Activated T-cell treated with anti-CD3 and anti-CD28 coated beads, Interleukin-2, amount 50 U/mL, for 24 hours (primary cell): ENCODE measurements around the gene OSBPL6.

Source experiments
- DNase-seq: peaks from one replicate; pipeline ENCODE4 v3.0.0-alpha.2; 2020
- H3K27ac Mint-ChIP-seq: 2 replicates; pipeline ENCODE4 v1.8.0; 2020; ENCODE audit warnings: mild to moderate bottlenecking, mixed read lengths
- H3K27me3 Mint-ChIP-seq: 2 replicates; pipeline ENCODE4 v1.8.0; 2020; ENCODE audit warnings: mixed read lengths
- H3K36me3 Mint-ChIP-seq: 2 replicates; pipeline ENCODE4 v1.8.0; 2020; ENCODE audit warnings: low read depth, mixed read lengths
- H3K4me1 Mint-ChIP-seq: 2 replicates; pipeline ENCODE4 v1.8.0; 2020; ENCODE audit warnings: low read depth, mixed read lengths
- H3K4me3 Mint-ChIP-seq: 2 replicates; pipeline ENCODE4 v1.8.0; 2020; ENCODE audit warnings: mild to moderate bottlenecking, moderate library complexity, mixed read lengths
- H3K9me3 Mint-ChIP-seq: 2 replicates; pipeline ENCODE4 v1.8.0; 2020; ENCODE audit warnings: mixed read lengths

Gene OSBPL6

GRCh38 chr2:178426388-178426787, 232.1 kb downstream of the OSBPL6 start:
- Mint-ChIP-seq H3K4me1 (no peaks in the 10 kb centered on the region), H3K9me3 (peaks cover 14% of the 10 kb centered on the region), H3K36me3 (peaks cover 72% of the 10 kb centered on the region), H3K27me3 (no peaks in the 10 kb centered on the region), H3K27ac (no peak overlapping the region), H3K4me3 (no peak overlapping the region)
- DNase-seq = no peak

DNA sequence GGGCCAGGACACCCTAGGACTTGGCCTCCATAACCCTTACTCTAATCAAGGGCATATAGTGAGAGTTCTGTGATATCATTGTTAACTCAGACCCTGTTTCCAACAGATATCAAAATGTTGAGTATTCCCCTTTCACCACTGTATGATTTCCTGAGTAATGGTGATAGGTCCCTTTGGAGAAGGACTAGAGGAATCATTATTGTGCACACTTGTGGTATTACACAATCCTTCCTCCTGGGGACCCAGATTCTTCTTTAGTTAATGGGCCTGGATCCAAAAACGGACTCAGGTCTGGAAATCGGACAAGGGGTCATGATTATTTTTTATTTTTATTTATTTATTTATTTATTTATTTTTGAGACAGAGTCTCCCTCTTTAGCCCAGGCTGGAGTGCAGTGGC, 233.1 kb downstream of the OSBPL6 start:
- Mint-ChIP-seq H3K4me3 (no peak overlapping the region), H3K27me3 (no peaks in the 10 kb centered on the region), H3K27ac (no peak overlapping the region), H3K4me1 (no peaks in the 10 kb centered on the region), H3K9me3 (peaks cover 14% of the 10 kb centered on the region), H3K36me3 (peaks cover 81% of the 10 kb centered on the region)
- no peak for DNase-seq

DNA sequence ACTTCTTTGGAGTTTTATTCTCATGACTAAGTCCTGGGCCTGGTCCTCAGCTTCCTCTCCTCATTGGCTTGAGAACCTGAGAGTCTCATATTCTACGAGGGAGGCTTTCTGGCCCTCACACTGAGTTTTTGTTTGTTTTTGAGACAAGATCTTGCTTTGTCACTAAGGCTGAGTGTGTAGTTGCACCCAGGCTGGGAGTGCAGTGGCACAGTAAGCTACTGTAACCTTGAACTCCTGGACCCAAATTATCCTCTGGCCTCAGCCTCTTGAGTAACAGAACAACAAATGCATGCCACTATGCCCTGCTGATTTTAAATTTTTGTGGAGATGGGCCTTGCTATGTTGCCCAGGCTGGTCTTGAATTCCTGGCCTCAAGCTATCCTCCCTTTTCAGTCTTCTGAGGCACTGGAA, 234.1 kb downstream of the OSBPL6 start:
- Mint-ChIP-seq H3K4me3 (no peak overlapping the region), H3K27ac (no peak overlapping the region), H3K9me3 (peaks cover 14% of the 10 kb centered on the region)

DNA sequence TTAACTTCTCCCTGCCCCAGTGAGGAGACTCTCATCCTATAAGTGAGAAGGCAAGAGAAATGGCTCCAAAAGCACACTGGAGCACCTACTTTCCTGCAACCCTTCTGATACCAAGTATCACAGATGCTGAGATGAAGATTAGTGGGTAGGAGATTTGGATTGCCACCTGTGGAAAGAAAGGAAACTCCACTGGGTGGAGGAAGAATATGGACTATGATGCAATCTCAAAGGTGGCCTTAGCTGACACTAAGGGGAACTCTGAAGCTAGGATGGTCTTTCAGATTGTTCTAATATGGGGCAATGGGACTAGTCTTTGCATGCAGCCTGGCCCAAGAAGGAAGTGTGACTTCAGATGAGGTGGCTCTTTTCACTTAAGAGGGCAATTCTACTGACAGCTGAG, 235.0 kb downstream of the OSBPL6 start:
- no peak for DNase-seq
- Mint-ChIP-seq H3K4me3 (no peak overlapping the region), H3K36me3 (peaks cover 92% of the 10 kb centered on the region), H3K27me3 (no peaks in the 10 kb centered on the region), H3K9me3 (peaks cover 14% of the 10 kb centered on the region), H3K27ac (no peak overlapping the region), H3K4me1 (no peaks in the 10 kb centered on the region)

More for the DNA sequence above, 234.1 kb downstream of the OSBPL6 start:
- H3K27me3 Mint-ChIP-seq = no peaks in the 10 kb centered on the region
- H3K36me3 Mint-ChIP-seq = peaks cover 88% of the 10 kb centered on the region
- H3K4me1 Mint-ChIP-seq = no peaks in the 10 kb centered on the region
- DNase-seq = no peak

- DNase-seq = no peak
- Mint-ChIP-seq H3K27me3 (no peaks in the 10 kb centered on the region), H3K9me3 (no peaks in the 10 kb centered on the region), H3K36me3 (peaks cover 90% of the 10 kb centered on the region), H3K4me1 (no peaks in the 10 kb centered on the region), H3K4me3 (no peak overlapping the region), H3K27ac (no peak overlapping the region)
These were observed 242.3 kb downstream of the OSBPL6 start for GRCh38 chr2:178436662-178437061.

DNA sequence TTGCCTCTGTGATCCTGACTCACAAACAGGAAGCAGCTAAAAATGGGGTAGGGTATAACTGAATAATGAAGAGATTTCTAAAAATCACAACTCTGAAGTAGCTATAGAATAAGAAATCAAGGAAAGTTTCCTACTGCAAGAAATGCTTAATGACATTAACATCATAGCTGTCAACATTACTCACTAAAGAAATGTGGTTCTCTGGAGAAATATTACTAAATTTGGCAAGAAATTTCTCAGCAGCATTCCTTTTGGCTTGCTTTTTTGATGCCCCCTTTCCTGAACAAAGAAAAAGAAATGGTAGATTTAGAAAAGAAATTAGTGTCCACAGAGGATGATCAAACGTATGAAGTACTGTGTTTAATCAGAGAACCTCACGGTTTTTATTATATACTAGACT, 247.1 kb downstream of the OSBPL6 start:
- Mint-ChIP-seq H3K4me1 (peaks cover 8% of the 10 kb centered on the region), H3K9me3 (no peaks in the 10 kb centered on the region), H3K27me3 (no peaks in the 10 kb centered on the region), H3K4me3 (no peak overlapping the region), H3K36me3 (peaks cover 88% of the 10 kb centered on the region), H3K27ac (no peak overlapping the region)
- DNase-seq = no peak

DNA sequence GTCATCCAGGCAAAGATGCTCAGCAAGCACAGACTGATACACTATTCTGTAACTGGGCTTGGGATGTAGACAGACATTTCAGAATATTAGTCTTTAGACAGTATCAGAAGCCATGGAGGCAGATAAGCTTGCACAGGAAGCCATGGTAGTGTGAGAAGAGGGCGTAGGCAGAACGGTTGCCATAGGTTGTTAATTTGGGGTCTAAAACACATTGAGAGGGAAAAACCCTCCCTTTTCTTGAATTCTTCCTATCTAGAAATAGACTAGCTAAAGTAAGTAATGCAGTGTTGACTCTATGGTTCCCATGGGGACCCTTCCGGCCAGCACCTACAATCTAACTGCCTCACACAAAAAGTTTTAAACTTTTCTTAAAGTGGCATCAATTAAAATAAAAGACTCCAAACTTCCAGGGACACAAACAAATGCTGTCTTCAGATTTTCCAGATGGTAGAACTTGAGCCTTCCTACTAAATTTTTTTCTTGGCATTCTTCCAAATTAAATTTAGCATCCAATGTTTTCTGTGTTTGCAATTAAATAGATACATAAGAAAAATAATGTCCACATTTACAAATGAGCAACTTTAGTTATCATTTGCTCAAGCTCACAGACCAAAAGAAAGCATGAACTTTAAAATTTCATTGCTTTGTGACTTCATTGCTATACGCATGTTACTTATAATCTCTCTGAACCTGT, 254.8 kb downstream of the OSBPL6 start:
- H3K27me3 Mint-ChIP-seq = no peaks in the 10 kb centered on the region
- peak overlapping the region; percentile 77 for H3K27ac Mint-ChIP-seq
- peak overlapping the region; percentile 88 for H3K4me3 Mint-ChIP-seq
- H3K36me3 Mint-ChIP-seq = peaks cover 66% of the 10 kb centered on the region
- H3K9me3 Mint-ChIP-seq = no peaks in the 10 kb centered on the region
- DNase-seq = no peak
- peaks cover 40% of the 10 kb centered on the region for H3K4me1 Mint-ChIP-seq

- Mint-ChIP-seq H3K4me3 (peak overlapping the region; percentile 88), H3K27me3 (no peaks in the 10 kb centered on the region), H3K36me3 (peaks cover 58% of the 10 kb centered on the region), H3K27ac (peak overlapping the region; percentile 95), H3K4me1 (peaks cover 38% of the 10 kb centered on the region), H3K9me3 (no peaks in the 10 kb centered on the region)
- DNase-seq = no peak
These were observed 255.6 kb downstream of the OSBPL6 start for GRCh38 chr2:178449700-178450523.

- no peak for DNase-seq
- H3K27me3 Mint-ChIP-seq = no peaks in the 10 kb centered on the region
- H3K4me1 Mint-ChIP-seq = peaks cover 34% of the 10 kb centered on the region
- H3K9me3 Mint-ChIP-seq = no peaks in the 10 kb centered on the region
- H3K27ac Mint-ChIP-seq = peak overlapping the region; percentile 95
- peaks cover 53% of the 10 kb centered on the region for H3K36me3 Mint-ChIP-seq
- peak overlapping the region; percentile 88 for H3K4me3 Mint-ChIP-seq
These were observed 256.1 kb downstream of the OSBPL6 start for GRCh38 chr2:178450524-178450773.

GRCh38 chr2:178450774-178451525, 256.6 kb downstream of the OSBPL6 start, which contains the start of the genes PJVK and PRKRA:
Gene PJVK, plus strand, starts transcription at chr2:178451378. Its CDS starts 2,032 bp downstream, at chr2:178453410.
Gene PRKRA, minus strand, starts transcription at chr2:178451175. Its CDS starts 145 bp downstream, at chr2:178451030.
- Mint-ChIP-seq H3K4me3 (peak within 1 kb of the TSS; percentile 88), H3K4me1 (peaks cover 34% of the 10 kb centered on the region), H3K9me3 (no peaks in the 10 kb centered on the region), H3K36me3 (peaks cover 48% of the 10 kb centered on the region), H3K27me3 (no peaks in the 10 kb centered on the region), H3K27ac (peak within 1 kb of the TSS; percentile 98)
- peak; percentile 99 for DNase-seq

DNA sequence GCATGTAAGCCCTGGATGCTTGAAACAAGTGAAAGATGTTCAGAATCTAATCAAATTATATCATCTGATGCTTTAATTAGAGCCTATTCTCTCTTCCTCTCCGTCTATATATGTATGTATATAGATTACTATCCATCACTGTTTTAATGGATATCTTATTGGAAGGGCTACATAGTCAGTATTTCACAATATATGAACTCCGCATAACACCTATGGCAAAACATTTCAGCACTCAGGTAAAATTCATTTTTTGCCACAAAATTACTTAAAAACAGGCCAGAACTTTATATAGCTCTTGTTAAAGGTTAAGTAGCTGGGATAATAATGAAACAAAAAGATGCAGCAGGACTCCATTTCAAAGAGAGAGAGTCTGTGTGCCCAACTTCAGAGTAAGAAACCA, 258.0 kb downstream of the OSBPL6 start:
- DNase-seq = no peak
- no peak overlapping the region for H3K27ac Mint-ChIP-seq
- no peaks in the 10 kb centered on the region for H3K9me3 Mint-ChIP-seq
- peaks cover 36% of the 10 kb centered on the region for H3K36me3 Mint-ChIP-seq
- peak overlapping the region; percentile 88 for H3K4me3 Mint-ChIP-seq
- H3K4me1 Mint-ChIP-seq = peaks cover 32% of the 10 kb centered on the region
- H3K27me3 Mint-ChIP-seq = no peaks in the 10 kb centered on the region
